Kidney (tissue), 14 donors: ENCODE results near the gene CACNB1. TPM values are rescaled to one million over a fixed set of nuclear protein-coding genes. Genes with fewer than 3 reads are reported as not detected.
A peak's percentile ranks its signal among the peaks of the same experiment; 100 is the strongest.

Experiments
- DNase-seq, 5 donors: peaks; one replicate each; pipeline ENCODE4 v3.0.0-alpha.2; 2013 to 2020
- FAIRE-seq: peaks from 2 replicates; lab custom pipeline; 2012; peaks lifted over from hg19 to GRCh38; lab: Jason Lieb, UNC
- H3K27ac ChIP-seq, 2 donors: one replicate each; pipeline ENCODE4 v1.7.0; 2013; ENCODE audit warnings: low read depth in 2 of 2, low read length in 2 of 2, inconsistent platforms in 1 of 2
- H3K27me3 ChIP-seq: one replicate; pipeline ENCODE4 v1.7.1; 2013; ENCODE audit warnings: low read length, inconsistent platforms; ENCODE audit not compliant: control insufficient read depth, insufficient read depth
- H3K36me3 ChIP-seq, 3 donors: one replicate each; pipeline versions ENCODE4 v1.7.0 to v1.7.1; 2013; ENCODE audit warnings: low read length in 3 of 3, control low read depth in 1 of 3, inconsistent platforms in 1 of 3; ENCODE audit not compliant: insufficient read depth in 3 of 3, control insufficient read depth in 2 of 3
- H3K4me1 ChIP-seq, 3 donors: one replicate each; pipeline versions ENCODE4 v1.7.0 to v1.7.1; 2013; ENCODE audit warnings: low read length in 3 of 3, inconsistent platforms in 1 of 3, low read depth in 1 of 3; ENCODE audit not compliant: control insufficient read depth in 2 of 3, insufficient read depth in 2 of 3
- H3K4me3 ChIP-seq, 3 donors: one replicate each; pipeline versions ENCODE4 v1.7.0 to v1.8.1; 2013; ENCODE audit warnings: low read length in 3 of 3, control low read depth in 1 of 3, inconsistent platforms in 1 of 3
- H3K9ac ChIP-seq, 3 donors: one replicate each; pipeline versions ENCODE4 v1.7.0 to v1.7.1; 2013; ENCODE audit warnings: low read length in 3 of 3, control low read depth in 1 of 3, inconsistent platforms in 1 of 3
- H3K9me3 ChIP-seq, 3 donors: one replicate each; pipeline versions ENCODE4 v1.7.0 to v1.7.1; 2013; ENCODE audit warnings: low read length in 3 of 3, control low read depth in 1 of 3, inconsistent platforms in 1 of 3; ENCODE audit not compliant: control insufficient read depth in 2 of 3, insufficient read depth in 1 of 3
- CTCF ChIP-seq: IDR thresholded peaks from 3 replicates; pipeline ENCODE4 v1.5.1; 2012; ENCODE audit warnings: mild to moderate bottlenecking, moderate library complexity, borderline replicate concordance; ENCODE audit not compliant: insufficient read depth; ENCODE audit errors: extremely low read depth
- intact Hi-C: fragments of 100-400 bp; cut with DNase I; formaldehyde crosslinking; loops from one replicate; pipeline ENCODE4 v1.11.1; 2022
- polyA plus RNA-seq: library from polyadenylated mRNA; stranded (reverse); fragments of 350-450 nt; fragmentation: Illumina TruSeq; extraction: RNeasy Lipid Tissue Mini Kit (QIAGEN cat#74804); gene quantifications from one replicate; pipeline ENCODE4 v1.2.3, GENCODE V29; 2014; ENCODE audit warnings: low read depth, low replicate concordance; ENCODE audit not compliant: insufficient read depth
- total RNA-seq: library from RNA; stranded (reverse); fragmentation: NEBNext Ultra II Directional; extraction: Animal tissue kit (Norgen Biotek cat#: 25700); gene quantifications from one replicate; pipeline ENCODE4 v1.2.1, GENCODE V29; 2021
- donor health status: control.
- donor health status: control.
- donor health status: control.
- donor health status: control.
- donor health status: control.
- donor health status: DM: yes; HTN: yes; CAD: no.
- donor health status: Normal renal cell carcinoma (clear cell type).

The CACNB1 gene
- total and polyA plus RNA-seq, 2 donors from 2014 or later: 1.4 to 9.9 TPM

GRCh38 chr17:39219647-39220154 is 22.2 kb upstream of the CACNB1 start:
- TF ChIP-seq CTCF: no peak
- Histone ChIP-seq H3K27me3 (no peaks in the 10 kb centered on the region), H3K36me3 (no peaks in the 10 kb centered on the region), H3K27ac (no peak overlapping the region), H3K9ac (no peak overlapping the region), H3K9me3 (no peaks in the 10 kb centered on the region), H3K4me1 (no peaks in the 10 kb centered on the region), H3K4me3 (no peak overlapping the region)
- DNase-seq: no peak
- no peak for FAIRE-seq
- intact Hi-C loops: no loop called here

- intact Hi-C loops: no loop called here
Observed at GRCh38 chr17:39218906-39219305, 21.4 kb upstream of the CACNB1 start.

GRCh38 chr17:39217734-39218369 is 20.4 kb upstream of the CACNB1 start:
- Histone ChIP-seq H3K9me3 (no peaks in the 10 kb centered on the region), H3K27me3 (no peaks in the 10 kb centered on the region), H3K4me1 (no peaks in the 10 kb centered on the region), H3K4me3 (no peak overlapping the region), H3K9ac (no peak overlapping the region), H3K27ac (no peak overlapping the region), H3K36me3 (no peaks in the 10 kb centered on the region)
- no peak for FAIRE-seq
- no peak for TF ChIP-seq CTCF
- peak in 1 of 5 donors; percentile 62 for DNase-seq
- intact Hi-C loops: no loop called here

More at GRCh38 chr17:39218906-39219305, 21.4 kb upstream of the CACNB1 start:
- Histone ChIP-seq H3K27me3 (no peaks in the 10 kb centered on the region), H3K27ac (no peak overlapping the region), H3K36me3 (no peaks in the 10 kb centered on the region), H3K4me1 (no peaks in the 10 kb centered on the region), H3K9me3 (no peaks in the 10 kb centered on the region), H3K4me3 (no peak overlapping the region), H3K9ac (no peak overlapping the region)
- no peak for FAIRE-seq
- DNase-seq: no peak
- no peak for TF ChIP-seq CTCF
